Right atrium auricular region (tissue), 2 donors: ENCODE measurements around the gene CBX8. TPM values are rescaled to one million over a fixed set of nuclear protein-coding genes. Genes with fewer than 3 reads are reported as not detected.
"Not testable (repeated sequence)": the region's sequence is repeated elsewhere in the genome, so short reads cannot be mapped to it uniquely, and the experiment has no call there.

Experiments
- DNase-seq: peaks from one replicate; pipeline ENCODE4 v3.0.0-alpha.2; 2019; ENCODE audit warnings: low spot score
- H3K27ac ChIP-seq, 2 donors: fragments of 200-600 bp; sonication (generic); 1 replicate in 1 of 2; 2 replicates in 1 of 2; pipeline ENCODE4 v1.5.1; 2016 to 2019
- H3K27me3 ChIP-seq, 2 donors: fragments of 200-600 bp; sonication (generic); one replicate each; pipeline versions ENCODE4 v1.5.1 to v1.6.0; 2017 to 2019
- H3K36me3 ChIP-seq: fragments of 200-600 bp; sonication (generic); one replicate; pipeline ENCODE4 v1.5.1; 2016
- H3K4me1 ChIP-seq, 2 donors: fragments of 200-600 bp; sonication (generic); one replicate each; pipeline versions ENCODE4 v1.5.1 to v1.6.0; 2017 to 2019
- H3K4me3 ChIP-seq, 2 donors: fragments of 200-600 bp; sonication (generic); 1 replicate in 1 of 2; 2 replicates in 1 of 2; pipeline ENCODE4 v1.5.1; 2017 to 2019; ENCODE audit warnings: mild to moderate bottlenecking in 1 of 2, moderate library complexity in 1 of 2
- H3K9me3 ChIP-seq, 2 donors: fragments of 200-600 bp; sonication (generic); one replicate each; pipeline ENCODE4 v1.5.1; 2019
- CTCF ChIP-seq, 2 donors: fragments of 200-600 bp; sonication (generic); IDR thresholded peaks; one replicate each; pipeline ENCODE4 v1.5.1; 2019; ENCODE audit warnings: antibody characterized with exemption in 2 of 2
- total RNA-seq, 2 donors: library from RNA; depleted of rRNA; stranded (reverse); fragments of >200 nt; gene quantifications; one replicate each; pipeline ENCODE4 v1.1.0, GENCODE V29; 2016

Gene CBX8
- total RNA-seq, 2 donors from 2014 or later = 2.7 to 3.0 TPM

GRCh38 chr17:79758271-79758670, 38.6 kb downstream of the CBX8 start:
- Histone ChIP-seq H3K9me3 (no peaks in the 10 kb centered on the region), H3K27me3 (no peaks in the 10 kb centered on the region), H3K36me3 (no peaks in the 10 kb centered on the region), H3K4me1 (no peaks in the 10 kb centered on the region), H3K27ac (no peak overlapping the region), H3K4me3 (no peak overlapping the region)
- DNase-seq = no peak
- TF ChIP-seq CTCF (IDR thresholded peaks at IDR 0.05) = no peak

- no peaks in the 10 kb centered on the region for H3K27me3 ChIP-seq
Measured at GRCh38 chr17:79757140-79757745, 39.6 kb downstream of the CBX8 start.

GRCh38 chr17:79755591-79755990, 41.3 kb downstream of the CBX8 start:
- Histone ChIP-seq H3K9me3 (no peaks in the 10 kb centered on the region), H3K27ac (no peak overlapping the region), H3K4me3 (no peak overlapping the region), H3K36me3 (no peaks in the 10 kb centered on the region), H3K4me1 (no peaks in the 10 kb centered on the region), H3K27me3 (peaks cover 0 to 7% of the 10 kb centered on the region in 2 donors)
- no peak for DNase-seq
- TF ChIP-seq CTCF (IDR thresholded peaks at IDR 0.05) = no peak

More at GRCh38 chr17:79757140-79757745, 39.6 kb downstream of the CBX8 start:
- Histone ChIP-seq H3K27ac (no peak overlapping the region), H3K9me3 (no peaks in the 10 kb centered on the region), H3K4me1 (no peaks in the 10 kb centered on the region), H3K36me3 (no peaks in the 10 kb centered on the region), H3K4me3 (no peak overlapping the region)
- no peak for DNase-seq
- no peak for TF ChIP-seq CTCF (IDR thresholded peaks at IDR 0.05)

- not testable (repeated sequence) for H3K4me1 ChIP-seq, DNase-seq, H3K9me3 ChIP-seq, H3K27ac ChIP-seq, H3K36me3 ChIP-seq, H3K4me3 ChIP-seq
- H3K27me3 ChIP-seq = peaks cover 0 to 14% of the 10 kb centered on the region in 2 donors
Measured at GRCh38 chr17:79754903-79755302, 42.0 kb downstream of the CBX8 start.

- DNase-seq = no peak
- H3K27me3 ChIP-seq = peaks cover 0 to 19% of the 10 kb centered on the region in 2 donors
Measured at GRCh38 chr17:79754370-79754769, 42.5 kb downstream of the CBX8 start.

GRCh38 chr17:79752175-79752574, 44.7 kb downstream of the CBX8 start:
- no peak for DNase-seq
- no peak overlapping the region for H3K27ac ChIP-seq
- peaks cover 0 to 13% of the 10 kb centered on the region in 2 donors for H3K4me1 ChIP-seq
- no peaks in the 10 kb centered on the region for H3K9me3 ChIP-seq
- no peak overlapping the region for H3K4me3 ChIP-seq
- peaks cover 8 to 38% of the 10 kb centered on the region in 2 donors for H3K27me3 ChIP-seq
- H3K36me3 ChIP-seq = no peaks in the 10 kb centered on the region
- no peak for TF ChIP-seq CTCF (IDR thresholded peaks at IDR 0.05)

More at GRCh38 chr17:79754370-79754769, 42.5 kb downstream of the CBX8 start:
- TF ChIP-seq CTCF (IDR thresholded peaks at IDR 0.05) = no peak
- Histone ChIP-seq H3K9me3 (no peaks in the 10 kb centered on the region), H3K27ac (no peak overlapping the region), H3K4me1 (no peaks in the 10 kb centered on the region), H3K4me3 (no peak overlapping the region), H3K36me3 (no peaks in the 10 kb centered on the region)
